ENCODE results near the gene TTC39B. TPM values are rescaled to one million over a fixed set of nuclear protein-coding genes. Genes with fewer than 3 reads are reported as not detected.

Gene TTC39B
- total RNA-seq, 1 experiment from 2014 or later: 6.0 TPM

DNA sequence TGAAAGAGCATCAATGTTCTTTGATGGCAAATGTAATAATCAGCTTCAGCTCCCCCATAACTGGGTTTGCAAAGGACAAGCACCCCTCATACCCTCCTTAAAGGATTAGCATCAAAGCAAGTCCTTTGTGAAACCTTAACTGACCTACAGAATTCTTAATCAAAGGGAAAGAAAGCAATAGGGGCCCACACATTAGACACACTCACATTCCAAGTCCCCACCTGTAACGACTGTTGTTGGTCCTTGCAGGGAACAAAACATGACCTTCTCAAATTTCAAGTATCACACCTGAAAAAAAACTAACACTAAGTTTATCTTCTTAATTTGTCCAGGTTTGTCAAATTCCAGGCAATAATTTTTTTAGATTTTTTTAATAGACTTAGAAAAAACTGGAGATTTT, 32.6 kb downstream of the TTC39B start:
- no peak for TF ChIP-seq CTCF (IDR thresholded peaks at IDR 0.05; ENCODE audit: unreplicated experiment)
- Mint-ChIP-seq H3K4me3 (ENCODE audit: low read depth, unreplicated experiment) (no peak overlapping the region), H3K36me3 (ENCODE audit: insufficient read depth, unreplicated experiment) (no peaks in the 10 kb centered on the region), H3K9me3 (ENCODE audit: low read depth, unreplicated experiment) (no peaks in the 10 kb centered on the region), H3K27me3 (ENCODE audit: unreplicated experiment) (no peaks in the 10 kb centered on the region), H3K4me1 (ENCODE audit: low read depth, unreplicated experiment) (no peaks in the 10 kb centered on the region), H3K27ac (ENCODE audit: unreplicated experiment) (no peak overlapping the region)
- CTCF ChIA-PET: no interaction called here
- intact Hi-C loops (cut with micrococcal nuclease; ENCODE audit: unreplicated experiment): no loop called here
- DNase-seq: no peak
- no TSS peak for BruUV-seq (replicated peaks)

DNA sequence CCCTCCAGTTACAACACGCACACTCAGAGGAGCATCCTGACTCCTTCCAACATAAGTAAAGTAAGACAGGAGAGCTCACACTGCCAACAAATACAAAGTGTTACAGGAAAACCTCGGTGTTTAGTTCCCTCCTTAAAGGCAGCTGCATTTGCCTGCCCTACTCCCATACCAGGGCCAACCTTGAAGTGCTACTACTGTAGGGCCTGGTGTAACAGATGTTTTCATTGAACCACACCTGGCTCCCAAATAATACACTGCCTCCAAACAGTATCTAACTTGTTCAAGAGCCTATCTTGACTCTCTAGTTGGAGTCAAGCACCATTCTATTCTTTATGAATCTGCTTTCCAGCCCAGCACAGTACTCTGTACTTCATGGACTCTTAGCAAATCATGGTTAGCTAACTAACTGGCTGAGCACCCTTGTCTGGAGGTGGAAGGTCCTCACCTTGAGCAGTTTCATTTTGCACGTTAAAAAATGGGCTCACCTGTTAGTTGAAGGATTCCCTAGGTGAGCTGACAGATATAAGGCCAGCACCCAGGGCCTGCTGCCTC, 34.6 kb downstream of the TTC39B start:
- BruUV-seq (replicated peaks): no TSS peak
- H3K27me3 Mint-ChIP-seq (ENCODE audit: unreplicated experiment): no peaks in the 10 kb centered on the region
- no peaks in the 10 kb centered on the region for H3K9me3 Mint-ChIP-seq (ENCODE audit: low read depth, unreplicated experiment)
- CTCF ChIA-PET: no interaction called here
- DNase-seq: no peak
- intact Hi-C loops (cut with micrococcal nuclease; ENCODE audit: unreplicated experiment): no loop called here
- no peak overlapping the region for H3K4me3 Mint-ChIP-seq (ENCODE audit: low read depth, unreplicated experiment)
- no peaks in the 10 kb centered on the region for H3K4me1 Mint-ChIP-seq (ENCODE audit: low read depth, unreplicated experiment)
- H3K36me3 Mint-ChIP-seq (ENCODE audit: insufficient read depth, unreplicated experiment): no peaks in the 10 kb centered on the region
- TF ChIP-seq CTCF (IDR thresholded peaks at IDR 0.05; ENCODE audit: unreplicated experiment): no peak
- H3K27ac Mint-ChIP-seq (ENCODE audit: unreplicated experiment): no peak overlapping the region

GRCh38 chr9:15271403-15271802, 35.6 kb downstream of the TTC39B start:
- intact Hi-C loops (cut with micrococcal nuclease; ENCODE audit: unreplicated experiment): no loop called here
- CTCF ChIA-PET: no interaction called here

GRCh38 chr9:15268782-15269181, 38.2 kb downstream of the TTC39B start:
- CTCF ChIA-PET: no interaction called here
- no TSS peak for BruUV-seq (replicated peaks)
- TF ChIP-seq CTCF (IDR thresholded peaks at IDR 0.05; ENCODE audit: unreplicated experiment): no peak
- H3K27ac Mint-ChIP-seq (ENCODE audit: unreplicated experiment): no peak overlapping the region
- no peaks in the 10 kb centered on the region for H3K36me3 Mint-ChIP-seq (ENCODE audit: insufficient read depth, unreplicated experiment)
- intact Hi-C loops (cut with micrococcal nuclease; ENCODE audit: unreplicated experiment): no loop called here
- H3K4me1 Mint-ChIP-seq (ENCODE audit: low read depth, unreplicated experiment): no peaks in the 10 kb centered on the region
- no peaks in the 10 kb centered on the region for H3K9me3 Mint-ChIP-seq (ENCODE audit: low read depth, unreplicated experiment)
- no peak overlapping the region for H3K4me3 Mint-ChIP-seq (ENCODE audit: low read depth, unreplicated experiment)
- no peaks in the 10 kb centered on the region for H3K27me3 Mint-ChIP-seq (ENCODE audit: unreplicated experiment)
- DNase-seq: no peak

More at GRCh38 chr9:15271403-15271802, 35.6 kb downstream of the TTC39B start:
- no peaks in the 10 kb centered on the region for H3K9me3 Mint-ChIP-seq (ENCODE audit: low read depth, unreplicated experiment)
- H3K27ac Mint-ChIP-seq (ENCODE audit: unreplicated experiment): no peak overlapping the region
- no peak for TF ChIP-seq CTCF (IDR thresholded peaks at IDR 0.05; ENCODE audit: unreplicated experiment)
- no TSS peak for BruUV-seq (replicated peaks)
- DNase-seq: no peak
- H3K4me3 Mint-ChIP-seq (ENCODE audit: low read depth, unreplicated experiment): no peak overlapping the region
- H3K27me3 Mint-ChIP-seq (ENCODE audit: unreplicated experiment): no peaks in the 10 kb centered on the region
- no peaks in the 10 kb centered on the region for H3K36me3 Mint-ChIP-seq (ENCODE audit: insufficient read depth, unreplicated experiment)
- H3K4me1 Mint-ChIP-seq (ENCODE audit: low read depth, unreplicated experiment): no peaks in the 10 kb centered on the region

All from Calu3 (cell line).